PFSK-1 (cell line): ENCODE measurements around the gene RBM33.

ENCODE experiments used
- FOXP2 ChIP-seq: optimal IDR thresholded peaks from 2 replicates; pipeline ENCODE3; 2011; ENCODE audit warnings: borderline replicate concordance, control low read depth, inconsistent platforms; ENCODE audit not compliant: insufficient read depth; ENCODE audit errors: extremely low read length, extremely low read depth
- POLR2AphosphoS5 ChIP-seq: IDR thresholded peaks from 2 replicates; pipeline ENCODE4 v1.6.1; 2012; ENCODE audit warnings: low read depth, mild to moderate bottlenecking, control low read depth, low read length, moderate library complexity
- REST ChIP-seq, 2 experiments: IDR thresholded peaks; 2 replicates each; pipeline versions ENCODE4 v1.6.1 to v1.8.0; 2011 to 2012; ENCODE audit warnings: low read depth in 2 of 2, low read length in 2 of 2, control low read depth in 1 of 2, inconsistent platforms in 1 of 2, mild to moderate bottlenecking in 1 of 2, moderate library complexity in 1 of 2; ENCODE audit not compliant: insufficient read depth in 1 of 2
- SIN3A ChIP-seq: IDR thresholded peaks from 2 replicates; pipeline ENCODE4 v1.6.1; 2012; ENCODE audit warnings: mild to moderate bottlenecking, low read length, moderate library complexity, borderline replicate concordance; ENCODE audit not compliant: insufficient read depth
- TAF1 ChIP-seq: IDR thresholded peaks from 2 replicates; pipeline ENCODE4 v1.6.1; 2012; ENCODE audit warnings: low read length, control low read depth, borderline replicate concordance; ENCODE audit not compliant: insufficient read depth

The RBM33 gene

GRCh38 chr7:155717010-155717744, 72.7 kb downstream of the RBM33 start:
- TF ChIP-seq POLR2AphosphoS5: no peak
- no peak for TF ChIP-seq SIN3A
- TF ChIP-seq FOXP2: no peak
- TF ChIP-seq TAF1: no peak
- no peak for TF ChIP-seq REST (IDR thresholded peaks at IDR 0.05; ENCODE audit: insufficient read depth in 1 of 2, low read depth in 2 of 2, low read length in 2 of 2)

DNA sequence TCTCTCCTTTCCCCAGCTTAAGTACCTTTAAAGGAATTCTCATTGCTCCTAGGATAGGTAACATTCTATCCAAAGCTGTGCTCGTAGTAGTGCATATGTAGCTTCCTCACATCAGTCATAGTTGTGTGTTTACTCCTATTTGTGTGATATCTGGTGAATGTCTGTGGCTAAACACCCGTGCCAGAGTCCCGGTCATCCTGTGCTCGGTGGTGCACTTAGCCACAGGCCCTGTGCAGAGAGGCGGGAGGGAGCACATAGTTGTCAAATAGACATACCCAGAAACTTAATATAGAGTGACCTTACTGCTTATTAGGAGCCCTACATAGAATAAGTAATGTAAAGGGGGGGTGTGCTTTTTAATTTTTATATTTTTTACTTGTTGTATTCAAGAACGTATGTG, 76.6 kb downstream of the RBM33 start:
- TF ChIP-seq TAF1: no peak
- no peak for TF ChIP-seq SIN3A
- TF ChIP-seq POLR2AphosphoS5: no peak
- TF ChIP-seq REST (IDR thresholded peaks at IDR 0.05; ENCODE audit: insufficient read depth in 1 of 2, low read depth in 2 of 2, low read length in 2 of 2): no peak
- TF ChIP-seq FOXP2: no peak

DNA sequence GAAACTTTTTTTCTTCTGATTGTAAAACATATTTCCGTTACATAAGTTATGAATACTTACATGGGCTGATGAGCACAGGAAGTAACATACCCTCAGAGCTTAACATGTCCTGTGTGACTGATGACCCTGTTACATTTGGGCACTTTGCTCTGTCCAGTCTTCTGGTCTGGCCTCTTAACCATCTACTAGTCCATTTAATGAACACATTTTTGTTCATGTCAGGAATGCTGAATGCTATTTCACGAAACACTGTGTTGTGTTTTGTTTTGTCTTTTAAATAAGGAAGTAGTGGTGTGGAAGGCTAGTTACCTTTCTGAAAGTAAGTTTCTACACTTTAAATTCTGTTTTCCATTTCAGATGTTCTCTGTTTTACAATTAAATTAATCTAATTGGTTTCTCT, 77.7 kb downstream of the RBM33 start:
- TF ChIP-seq POLR2AphosphoS5 (no peak), TAF1 (no peak), FOXP2 (no peak), REST (IDR thresholded peaks at IDR 0.05; ENCODE audit: insufficient read depth in 1 of 2, low read depth in 2 of 2, low read length in 2 of 2) (no peak), SIN3A (no peak)

DNA sequence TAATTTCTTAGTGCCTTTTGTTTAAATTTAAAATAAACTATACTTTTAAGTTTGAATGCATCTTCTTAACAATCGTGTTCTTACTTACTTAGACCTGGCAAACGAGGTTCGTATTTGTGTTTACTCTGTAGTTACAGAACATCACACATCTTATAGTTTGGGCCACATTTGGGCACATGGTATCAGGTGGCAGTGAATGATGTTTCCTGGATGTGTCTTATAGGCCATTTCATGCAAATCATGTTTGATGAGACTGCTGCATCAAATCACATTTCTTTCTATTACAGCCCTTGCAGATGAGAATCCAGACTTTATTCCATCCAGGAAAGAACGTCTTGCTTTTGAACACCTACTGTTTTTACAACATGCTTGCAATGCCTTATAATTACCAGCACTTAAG, 78.5 kb downstream of the RBM33 start:
- TF ChIP-seq SIN3A (no peak), REST (IDR thresholded peaks at IDR 0.05; ENCODE audit: insufficient read depth in 1 of 2, low read depth in 2 of 2, low read length in 2 of 2) (no peak), FOXP2 (no peak), POLR2AphosphoS5 (no peak), TAF1 (no peak)
